H1 (cell line): ENCODE measurements around the gene KDF1. TPM values are rescaled to one million over a fixed set of nuclear protein-coding genes. Genes with fewer than 3 reads are reported as not detected.
A peak's percentile ranks its signal among the peaks of the same experiment; 100 is the strongest.

Source experiments
- CTCF ChIA-PET: fragments of 300-600 bp; sonication (Branson Sonifier 250); formaldehyde crosslinking; loops from one replicate; lab custom pipeline; 2021; ENCODE audit not compliant: partially characterized antibody; lab: Charles Lee
- POLR2A ChIA-PET: fragments of 300-600 bp; sonication (Branson Sonifier 250); formaldehyde crosslinking; loops from one replicate; lab custom pipeline; 2021; ENCODE audit warnings: inconsistent platforms; ENCODE audit not compliant: partially characterized antibody; lab: Charles Lee
- DNase-seq, 2 experiments: peaks; one replicate each; pipeline versions ENCODE4 v3.0.0 to v3.0.0-alpha.2; 2010 to 2022; ENCODE audit warnings: low spot score in 2 of 2, low read depth in 1 of 2, mixed read lengths in 1 of 2
- FAIRE-seq: peaks from 2 replicates; lab custom pipeline; 2011; peaks lifted over from hg19 to GRCh38; lab: Jason Lieb, UNC
- H2AFZ ChIP-seq: 2 replicates; pipeline ENCODE4 v1.8.1; 2012; ENCODE audit warnings: low read length, inconsistent platforms
- H2AK5ac ChIP-seq: 2 replicates; pipeline ENCODE4 v1.6.1; 2013; ENCODE audit warnings: low read depth, low read length
- H2BK120ac ChIP-seq: replicated peaks from 2 replicates; pipeline ENCODE3; 2013; ENCODE audit warnings: low read depth, low read length, inconsistent platforms
- H2BK12ac ChIP-seq: 2 replicates; pipeline ENCODE4 v1.6.1; 2013; ENCODE audit warnings: low read depth, low read length
- H2BK15ac ChIP-seq: 2 replicates; pipeline ENCODE4 v1.6.1; 2013; ENCODE audit warnings: low read length
- H2BK20ac ChIP-seq: 2 replicates; pipeline ENCODE4 v1.6.1; 2013; ENCODE audit warnings: low read length
- H2BK5ac ChIP-seq: 2 replicates; pipeline ENCODE4 v1.6.1; 2013; ENCODE audit warnings: low read depth, low read length
- H3K14ac ChIP-seq: 2 replicates; pipeline ENCODE4 v1.6.1; 2013; ENCODE audit warnings: inconsistent platforms; ENCODE audit not compliant: insufficient read length
- H3K18ac ChIP-seq: 2 replicates; pipeline ENCODE4 v1.6.1; 2013; ENCODE audit warnings: low read length; ENCODE audit errors: extremely low read depth
- H3K23ac ChIP-seq: 2 replicates; pipeline ENCODE4 v1.6.1; 2013; ENCODE audit warnings: inconsistent platforms; ENCODE audit not compliant: insufficient read length
- H3K23me2 ChIP-seq: 2 replicates; pipeline ENCODE4 v1.6.1; 2013; ENCODE audit warnings: low read depth, low read length
- H3K27ac ChIP-seq: 2 replicates; pipeline ENCODE4 v1.6.1; 2011; ENCODE audit warnings: low read depth, low read length, inconsistent platforms
- H3K27me3 ChIP-seq, 4 experiments: replicated peaks in 1 of 4; 1 replicate in 1 of 4; 2 replicates in 3 of 4; pipeline versions ENCODE4 v1.6.1 to v1.8.1; 2011 to 2013; ENCODE audit warnings: low read length in 3 of 4, mild to moderate bottlenecking in 3 of 4, inconsistent platforms in 2 of 4, mixed read lengths in 2 of 4, moderate library complexity in 1 of 4; ENCODE audit not compliant: control insufficient read depth in 3 of 4, insufficient read depth in 3 of 4; ENCODE audit errors: extremely low read depth in 1 of 4
- H3K36me3 ChIP-seq, 4 experiments: 2 replicates each; pipeline versions ENCODE4 v1.6.1 to v1.8.1; 2011 to 2013; ENCODE audit warnings: mild to moderate bottlenecking in 4 of 4, low read length in 3 of 4, moderate library complexity in 2 of 4, control low read depth in 1 of 4, inconsistent platforms in 1 of 4; ENCODE audit not compliant: insufficient read depth in 4 of 4, control insufficient read depth in 2 of 4
- H3K4ac ChIP-seq: replicated peaks from 2 replicates; pipeline ENCODE3; 2013; ENCODE audit warnings: low read length, low read depth, mixed read lengths, inconsistent platforms; ENCODE audit not compliant: insufficient read length
- H3K4me1 ChIP-seq, 4 experiments: replicated peaks in 1 of 4; 1 replicate in 1 of 4; 2 replicates in 3 of 4; pipeline versions ENCODE4 v1.6.1 to v1.8.1; 2011 to 2013; ENCODE audit warnings: low read length in 3 of 4, inconsistent platforms in 2 of 4, mixed read lengths in 1 of 4; ENCODE audit not compliant: insufficient read depth in 4 of 4, control insufficient read depth in 3 of 4
- H3K4me2 ChIP-seq, 2 experiments: 2 replicates each; pipeline versions ENCODE4 v1.6.1 to v1.8.1; 2011 to 2013; ENCODE audit warnings: low read depth in 2 of 2, low read length in 2 of 2, control low read depth in 1 of 2, inconsistent platforms in 1 of 2, mild to moderate bottlenecking in 1 of 2; ENCODE audit not compliant: insufficient read depth in 1 of 2
- H3K4me3 ChIP-seq, 4 experiments: fragments of 200-600, 300-600 bp in 1 of 4; sonication (generic), shearing (Covaris generic), sonication (Bioruptor Twin) in 1 of 4; 2 replicates each; pipeline versions ENCODE4 v1.5.1 to v1.8.1; 2011 to 2016; ENCODE audit warnings: low read length in 4 of 4, low read depth in 3 of 4, control low read depth in 2 of 4, inconsistent platforms in 2 of 4, mild to moderate bottlenecking in 2 of 4, mixed read lengths in 1 of 4, moderate library complexity in 1 of 4; ENCODE audit not compliant: insufficient read depth in 2 of 4; ENCODE audit errors: extremely low read depth in 1 of 4
- H3K56ac ChIP-seq: replicated peaks from 2 replicates; pipeline ENCODE3; 2013; ENCODE audit warnings: low read depth, mild to moderate bottlenecking, mixed read lengths, low read length, inconsistent platforms; ENCODE audit not compliant: insufficient read length
- H3K79me1 ChIP-seq: 2 replicates; pipeline ENCODE4 v1.6.1; 2013; ENCODE audit warnings: low read depth, low read length, control low read depth
- H3K79me2 ChIP-seq, 2 experiments: 2 replicates each; pipeline versions ENCODE4 v1.6.1 to v1.8.1; 2012 to 2013; ENCODE audit warnings: low read length in 2 of 2, mild to moderate bottlenecking in 2 of 2, inconsistent platforms in 1 of 2; ENCODE audit not compliant: insufficient read depth in 2 of 2, control insufficient read depth in 1 of 2
- H3K9ac ChIP-seq, 4 experiments: replicated peaks in 1 of 4; 1 replicate in 1 of 4; 2 replicates in 3 of 4; pipeline versions ENCODE4 v1.6.1 to v1.8.1; 2011 to 2013; ENCODE audit warnings: low read depth in 3 of 4, low read length in 3 of 4, control low read depth in 2 of 4, mild to moderate bottlenecking in 2 of 4, moderate library complexity in 2 of 4, inconsistent platforms in 1 of 4; ENCODE audit errors: extremely low read depth in 1 of 4
- H3K9me3 ChIP-seq, 2 experiments: 2 replicates each; pipeline versions ENCODE4 v1.6.1 to v1.8.1; 2012 to 2013; ENCODE audit warnings: mild to moderate bottlenecking in 2 of 2, moderate library complexity in 2 of 2, control low read depth in 1 of 2, inconsistent platforms in 1 of 2, low read depth in 1 of 2, low read length in 1 of 2, mixed read lengths in 1 of 2; ENCODE audit not compliant: insufficient read depth in 2 of 2
- H4K20me1 ChIP-seq, 2 experiments: replicated peaks in 1 of 2; 2 replicates each; pipeline versions ENCODE3 to v1.8.1; 2011 to 2013; ENCODE audit warnings: inconsistent platforms in 2 of 2, low read length in 2 of 2, mild to moderate bottlenecking in 1 of 2; ENCODE audit not compliant: insufficient read depth in 2 of 2, control insufficient read depth in 1 of 2
- H4K5ac ChIP-seq: 2 replicates; pipeline ENCODE4 v1.6.1; 2013; ENCODE audit warnings: low read length, low read depth, mixed read lengths, inconsistent platforms; ENCODE audit not compliant: insufficient read length
- H4K8ac ChIP-seq: 2 replicates; pipeline ENCODE4 v1.8.0; 2013; ENCODE audit warnings: mild to moderate bottlenecking, moderate library complexity, low read length, inconsistent platforms; ENCODE audit not compliant: insufficient read depth; ENCODE audit errors: extremely low read depth
- H4K91ac ChIP-seq: replicated peaks from 2 replicates; pipeline ENCODE3; 2013; ENCODE audit warnings: low read length, mixed read lengths, inconsistent platforms; ENCODE audit not compliant: insufficient read length
- CTBP2 ChIP-seq: IDR thresholded peaks from 2 replicates; pipeline ENCODE4 v1.7.0; 2011; ENCODE audit warnings: borderline replicate concordance, mild to moderate bottlenecking, moderate library complexity, mixed read lengths, low read length; ENCODE audit not compliant: insufficient read depth, insufficient read length
- WGBS, 2 experiments: shearing (Covaris generic) in 1 of 2; methylation state at CpG; one replicate each; pipeline versions ENCODE4 v1.1.6 to v1.1.7; 2013 to 2015; ENCODE audit warnings: low lambda C conversion rate in 2 of 2, mixed read lengths in 2 of 2, inconsistent platforms in 1 of 2, low coverage in 1 of 2, missing lambda C conversion rate in 1 of 2; ENCODE audit not compliant: insufficient replicate concordance in 2 of 2, insufficient coverage in 1 of 2, insufficient read length in 1 of 2; ENCODE audit errors: extremely low coverage in 1 of 2, missing lambda C conversion rate in 1 of 2; 5-methylcytosine and 5-hydroxymethylcytosine counted together
- polyA plus RNA-seq, 7 experiments: library from polyadenylated mRNA; depleted of rRNA in 3 of 7; stranded (reverse) in 5 of 7; unstranded in 2 of 7; fragments of >200 nt in 5 of 7; fragments of 200-250 nt in 2 of 7; gene quantifications; 1 replicate in 5 of 7; 2 replicates in 1 of 7; 4 replicates in 1 of 7; pipeline versions ENCODE4 v1.2.1 to v1.2.3, GENCODE V29; 2011 to 2013; ENCODE audit warnings: missing spikeins in 2 of 7, mixed read lengths in 2 of 7
- total RNA-seq: library from RNA; stranded (reverse); fragmentation: NEBNext Ultra II Directional; extraction: Animal tissue kit (Norgen Biotek cat#: 25700); gene quantifications from 2 replicates; pipeline ENCODE4 v1.2.1, GENCODE V29; 2021

The KDF1 gene
- total and polyA plus RNA-seq, 2 of the 8 experiments (the other 6 are each of a cell fraction or from before 2014, with no cell fraction given) = 16.9 to 37.5 TPM

DNA sequence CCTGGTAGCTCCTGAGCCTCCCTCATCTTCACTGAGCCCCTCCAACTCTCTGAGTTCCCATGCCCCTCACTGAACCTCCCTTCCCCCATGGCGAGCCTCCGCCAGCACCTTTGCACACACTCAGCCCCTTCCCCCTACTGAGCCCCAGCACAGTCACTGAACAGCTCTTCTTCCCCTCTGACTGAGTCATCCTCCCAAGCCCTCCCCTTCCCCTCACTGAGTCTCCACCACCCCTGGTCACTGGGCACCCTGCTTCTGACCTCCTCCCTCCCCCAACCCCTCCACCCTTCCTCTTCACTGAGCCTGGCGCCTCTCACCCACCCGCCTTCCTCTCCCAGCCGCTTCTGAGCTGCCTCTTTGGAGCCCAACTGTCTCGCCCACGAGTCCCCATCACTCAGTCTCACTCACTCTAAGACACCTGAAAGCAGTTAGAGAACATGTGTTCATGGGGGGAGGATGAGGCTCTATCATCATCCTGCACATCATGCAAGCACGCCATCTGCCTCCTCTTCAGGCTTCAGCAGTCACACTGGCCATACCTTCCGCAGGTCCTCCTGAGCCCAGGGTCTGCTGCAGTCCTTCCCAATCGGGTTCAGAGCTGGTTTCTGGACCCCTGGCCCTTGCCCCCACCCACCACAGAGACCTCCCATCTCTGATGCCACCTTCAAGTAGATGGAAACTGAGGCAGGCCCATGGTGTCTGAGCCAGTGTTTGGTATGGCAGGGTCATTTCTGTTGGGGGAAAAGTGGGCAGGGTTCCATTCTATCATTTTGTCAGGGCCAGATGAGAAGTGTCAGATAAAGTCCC lies 31.2 kb upstream of the KDF1 start:
- peaks cover 0 to 8% (median 0%) of the 10 kb centered on the region in 4 experiments; a peak in 3 of 8 replicates for H3K36me3 ChIP-seq
- peak overlapping the region; percentile 20; the same call in 1 of the 2 replicates for H2BK5ac ChIP-seq
- H3K4ac ChIP-seq = no peak overlapping the region
- no peaks in the 10 kb centered on the region; a peak in 2 of 7 replicates for H3K27me3 ChIP-seq
- H3K23me2 ChIP-seq = peaks cover 15% of the 10 kb centered on the region
- H2BK12ac ChIP-seq = peak overlapping the region; percentile 72
- DNase-seq = no peak
- H3K23ac ChIP-seq = no peak overlapping the region
- no peak overlapping the region for H3K56ac ChIP-seq
- no peak overlapping the region for H3K27ac ChIP-seq
- no peak overlapping the region for H3K14ac ChIP-seq
- H3K18ac ChIP-seq = peak overlapping the region; percentile 62; the same call in 1 of the 2 replicates
- no peak overlapping the region for H3K4me3 ChIP-seq
- no peak overlapping the region for H2BK120ac ChIP-seq
- no peak overlapping the region; the same call in 1 of the 2 replicates for H4K8ac ChIP-seq
- peaks cover 6 to 18% (median 8%) of the 10 kb centered on the region in 4 experiments for H3K4me1 ChIP-seq
- H2AFZ ChIP-seq = no peak overlapping the region
- H3K79me1 ChIP-seq = peaks cover 7% of the 10 kb centered on the region; the same call in 1 of the 2 replicates
- FAIRE-seq = no peak
- no peak overlapping the region for H3K4me2 ChIP-seq
- ChIA-PET POLR2A (interaction anchor here (1.0 to 42.2 kb wide), 3 partner anchors 19 to 30 kb away, joined by 3 to 1829 read pairs (median 158); partner anchors contain the start of genes TENT5B and TRNP1), CTCF (interaction anchor here (1.0 to 12.2 kb wide), 4 partner anchors 24 to 111 kb away, joined by 3 to 139 read pairs (median 67); no protein-coding TSS in a partner anchor)
- WGBS, 2 experiments = 83% methylated on average over 8 of the region's 10 CpGs; no CpG with 5 or more reads in 1 of the 2 experiments
- no peak overlapping the region for H3K9ac ChIP-seq
- H2AK5ac ChIP-seq = peak overlapping the region; percentile 3; the same call in 1 of the 2 replicates
- H3K9me3 ChIP-seq = no peaks in the 10 kb centered on the region
- peak overlapping the region; percentile 88; the same call in 1 of the 2 replicates for H2BK20ac ChIP-seq
- H4K5ac ChIP-seq = no peak overlapping the region
- peak overlapping the region; percentile 8 for H4K91ac ChIP-seq
- H4K20me1 ChIP-seq = peaks cover 12 to 16% of the 10 kb centered on the region in 2 experiments
- H3K79me2 ChIP-seq = peaks cover 2 to 26% of the 10 kb centered on the region in 2 experiments; a peak in 3 of 4 replicates
- 0 out of 2 replicates have a peak overlapping the region, but pooled peaks have one; percentile 9 for H2BK15ac ChIP-seq
- TF ChIP-seq CTBP2 = no peak
